Osteoblast (primary cell): Measurements from ENCODE around the gene HSPB7. TPM values are rescaled to one million over a fixed set of nuclear protein-coding genes. Genes with fewer than 3 reads are reported as not detected.

ENCODE experiments used
- DNase-seq: peaks from one replicate; pipeline ENCODE4 v3.0.0; 2011; ENCODE audit warnings: low spot score, mixed read lengths; ENCODE audit not compliant: insufficient read length; ENCODE audit errors: missing footprints
- H2AFZ ChIP-seq: 2 replicates; pipeline ENCODE4 v1.6.0; 2011; ENCODE audit warnings: mild to moderate bottlenecking, low read length
- H3K27ac ChIP-seq: 2 replicates; pipeline ENCODE4 v1.5.1; 2011; ENCODE audit warnings: mild to moderate bottlenecking, low read depth, low read length, moderate library complexity
- H3K27me3 ChIP-seq: 2 replicates; pipeline ENCODE4 v1.6.0; 2012; ENCODE audit warnings: mild to moderate bottlenecking, control low read depth, inconsistent platforms, low read length, moderate library complexity; ENCODE audit not compliant: insufficient read depth
- H3K36me3 ChIP-seq: 2 replicates; pipeline ENCODE4 v1.5.1; 2011; ENCODE audit warnings: mild to moderate bottlenecking, low read length, control low read depth, moderate library complexity; ENCODE audit not compliant: insufficient read depth
- H3K4me1 ChIP-seq: 2 replicates; pipeline ENCODE4 v1.5.1; 2011; ENCODE audit warnings: mild to moderate bottlenecking, low read length, control low read depth, moderate library complexity; ENCODE audit not compliant: insufficient read depth
- H3K4me2 ChIP-seq: 2 replicates; pipeline ENCODE4 v1.6.0; 2011; ENCODE audit warnings: mild to moderate bottlenecking, low read length; ENCODE audit not compliant: insufficient read depth
- H3K4me3 ChIP-seq: fragments of 200-600 bp; sonication (generic); 3 replicates; pipeline ENCODE4 v1.5.1; 2012; ENCODE audit warnings: mild to moderate bottlenecking, low read length, inconsistent platforms; ENCODE audit not compliant: insufficient read depth
- H3K79me2 ChIP-seq: 2 replicates; pipeline ENCODE4 v1.6.0; 2012; ENCODE audit warnings: mild to moderate bottlenecking, low read length, control low read depth, inconsistent platforms; ENCODE audit not compliant: insufficient read depth
- H3K9me3 ChIP-seq: 2 replicates; pipeline ENCODE4 v1.5.1; 2011; ENCODE audit warnings: low read depth, low read length, control low read depth
- H4K20me1 ChIP-seq: 2 replicates; pipeline ENCODE4 v1.6.0; 2012; ENCODE audit warnings: mild to moderate bottlenecking, low read length, control low read depth; ENCODE audit not compliant: insufficient read depth
- CTCF ChIP-seq: IDR thresholded peaks from 2 replicates; pipeline ENCODE4 v1.5.1; 2011; ENCODE audit warnings: mild to moderate bottlenecking, low read depth, low read length, moderate library complexity; ENCODE audit errors: extremely low read depth
- total RNA-seq: library from RNA; depleted of rRNA; stranded (reverse); fragments of >200 nt; gene quantifications from 2 replicates; pipeline ENCODE4 v1.2.3, GENCODE V29; 2012

Gene HSPB7
- total RNA-seq, 1 donor, result 6.9 TPM

DNA sequence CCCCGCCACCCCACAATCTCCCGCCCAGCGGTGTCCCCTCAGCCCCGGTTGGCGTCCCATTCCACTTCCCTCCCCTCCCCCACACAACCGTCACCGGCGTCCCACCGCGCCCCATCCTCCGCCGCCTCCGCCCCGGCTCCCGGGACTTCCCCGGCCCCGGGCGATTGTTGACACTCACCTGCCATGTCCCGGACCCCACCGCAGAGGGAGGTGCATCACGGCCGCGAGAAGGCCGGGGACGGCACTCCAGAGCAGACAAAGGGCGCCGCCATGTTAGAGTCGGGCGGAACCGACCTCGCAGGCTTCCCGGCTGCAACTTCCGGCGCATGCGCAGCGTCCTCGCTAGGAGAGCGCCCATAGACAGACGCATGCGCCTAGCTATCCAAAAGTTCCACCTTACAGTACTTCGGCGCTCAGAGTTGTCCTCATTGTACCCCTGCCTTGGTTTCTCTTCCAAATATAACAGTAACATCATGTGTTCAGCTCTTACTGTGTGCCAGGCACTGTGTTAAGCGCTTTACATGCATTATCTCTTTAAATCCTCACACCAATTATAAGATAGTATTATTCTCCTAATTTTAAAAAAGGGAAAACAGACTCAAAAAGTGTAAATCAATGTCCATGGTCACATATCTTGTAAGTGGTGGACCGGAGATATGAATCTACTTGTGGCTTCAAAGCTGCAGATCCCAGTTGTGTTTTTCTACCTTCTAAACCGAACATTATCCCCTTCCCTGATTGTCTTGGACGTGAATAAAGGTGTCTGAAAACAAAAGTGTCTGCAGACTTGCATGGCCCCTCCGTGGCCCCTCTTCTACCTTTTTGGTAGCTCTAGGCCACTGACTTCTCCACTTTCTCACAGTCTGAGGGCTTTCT lies 41.8 kb downstream of the HSPB7 start, which contains the start of gene ZBTB17:
TSS of gene ZBTB17 (minus strand) at position 297 of the 876 bp plus-strand sequence. CDS start 27,606 bp downstream, outside the sequence.
- no peaks in the 10 kb centered on the region for H3K27me3 ChIP-seq
- H3K4me2 ChIP-seq, result peak within 1 kb of the TSS; percentile 91
- DNase-seq, result peak; percentile 99
- H2AFZ ChIP-seq, result peak within 1 kb of the TSS; percentile 95
- TF ChIP-seq CTCF, result no peak
- H3K27ac ChIP-seq, result peak within 1 kb of the TSS; percentile 69
- H3K36me3 ChIP-seq, result peaks cover 18% of the 10 kb centered on the region
- H3K9me3 ChIP-seq, result no peaks in the 10 kb centered on the region
- H3K4me3 ChIP-seq, result peak within 1 kb of the TSS; percentile 92
- H3K79me2 ChIP-seq, result peaks cover 47% of the 10 kb centered on the region
- H3K4me1 ChIP-seq, result peaks cover 12% of the 10 kb centered on the region
- H4K20me1 ChIP-seq, result peaks cover 22% of the 10 kb centered on the region

GRCh38 chr1:15975358-15975804 lies 42.5 kb downstream of the HSPB7 start:
- H3K27ac ChIP-seq, result peak overlapping the region; percentile 69
- H3K27me3 ChIP-seq, result no peaks in the 10 kb centered on the region
- peak overlapping the region; percentile 92 for H3K4me3 ChIP-seq
- peaks cover 51% of the 10 kb centered on the region for H3K79me2 ChIP-seq
- TF ChIP-seq CTCF, result peak; percentile 8
- peaks cover 22% of the 10 kb centered on the region for H4K20me1 ChIP-seq
- peaks cover 12% of the 10 kb centered on the region for H3K4me1 ChIP-seq
- H3K36me3 ChIP-seq, result peaks cover 20% of the 10 kb centered on the region
- peak overlapping the region; percentile 91 for H3K4me2 ChIP-seq
- H3K9me3 ChIP-seq, result no peaks in the 10 kb centered on the region
- DNase-seq, result peak; percentile 92
- peak overlapping the region; percentile 14 for H2AFZ ChIP-seq

DNA sequence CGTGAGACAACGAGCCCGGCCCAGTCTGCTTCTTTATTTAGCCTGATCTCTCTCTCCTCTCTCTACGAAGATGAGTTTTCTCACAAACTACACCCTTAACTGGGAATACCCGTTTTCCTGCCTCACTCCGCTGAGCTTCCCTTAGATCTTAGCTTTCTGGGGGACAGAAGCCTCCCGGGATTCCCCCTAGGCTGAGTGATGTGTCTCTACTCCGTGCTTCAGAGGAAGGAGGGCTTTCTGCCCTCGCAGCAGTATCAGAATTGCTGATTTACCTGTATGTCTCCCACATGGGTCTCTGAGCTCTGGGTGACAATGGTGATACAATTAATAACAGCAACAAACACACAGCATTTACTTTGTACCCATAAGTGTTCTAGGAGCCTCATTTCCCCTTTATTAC lies 43.0 kb downstream of the HSPB7 start:
- H3K4me3 ChIP-seq, result peak overlapping the region; percentile 92
- no peaks in the 10 kb centered on the region for H3K9me3 ChIP-seq
- H3K27me3 ChIP-seq, result no peaks in the 10 kb centered on the region
- TF ChIP-seq CTCF, result no peak
- H3K36me3 ChIP-seq, result peaks cover 23% of the 10 kb centered on the region
- peak overlapping the region; percentile 69 for H3K27ac ChIP-seq
- H3K4me2 ChIP-seq, result peak overlapping the region; percentile 91
- peak; percentile 47 for DNase-seq
- no peak overlapping the region for H2AFZ ChIP-seq
- peaks cover 12% of the 10 kb centered on the region for H3K4me1 ChIP-seq
- H3K79me2 ChIP-seq, result peaks cover 55% of the 10 kb centered on the region
- peaks cover 22% of the 10 kb centered on the region for H4K20me1 ChIP-seq

DNA sequence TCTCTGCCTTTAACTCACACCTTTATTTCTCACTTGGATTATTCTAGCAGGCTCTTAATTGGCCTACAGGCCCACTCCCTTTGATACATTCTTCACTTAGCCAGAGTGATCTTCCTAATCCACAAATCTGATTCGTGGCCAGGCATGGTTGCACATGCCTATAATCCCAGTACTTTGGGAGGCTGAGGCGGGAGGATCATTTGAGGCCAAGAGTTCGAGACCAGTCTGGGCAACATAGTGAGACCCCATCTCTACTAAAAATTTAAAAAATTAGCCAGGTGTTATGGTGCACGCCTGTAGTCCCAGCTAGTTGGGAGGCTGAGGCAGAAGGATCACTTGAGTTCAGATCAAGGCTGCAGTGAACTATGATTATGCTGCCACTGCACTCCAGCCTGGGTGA lies 44.1 kb downstream of the HSPB7 start:
- H3K4me3 ChIP-seq, result no peak overlapping the region
- H3K4me2 ChIP-seq, result no peak overlapping the region
- H3K27ac ChIP-seq, result no peak overlapping the region
- no peaks in the 10 kb centered on the region for H3K9me3 ChIP-seq
- peaks cover 65% of the 10 kb centered on the region for H3K79me2 ChIP-seq
- TF ChIP-seq CTCF, result no peak
- DNase-seq, result no peak
- no peak overlapping the region for H2AFZ ChIP-seq
- no peaks in the 10 kb centered on the region for H3K27me3 ChIP-seq
- peaks cover 12% of the 10 kb centered on the region for H3K4me1 ChIP-seq
- peaks cover 32% of the 10 kb centered on the region for H3K36me3 ChIP-seq
- H4K20me1 ChIP-seq, result peaks cover 27% of the 10 kb centered on the region
